Heart left ventricle (tissue), 16 donors: ENCODE measurements around the gene HTR1A. TPM values are rescaled to one million over a fixed set of nuclear protein-coding genes. Genes with fewer than 3 reads are reported as not detected.

ENCODE experiments used
- ATAC-seq, 4 donors: fragments of 200-7000 bp; cut with Tn5 transposase; one replicate each; pipeline ENCODE4 v1.9.1; 2020 to 2022; ENCODE audit warnings: moderate library complexity in 4 of 4, mild to moderate bottlenecking in 3 of 4, moderate number of reproducible peaks in 1 of 4
- DNase-seq, 5 donors: peaks; one replicate each; pipeline ENCODE4 v3.0.0-alpha.2; 2020
- H3K27ac ChIP-seq, 12 donors: fragments of 200-600 bp; sonication (generic) in 4 of 12; one replicate each; pipeline versions ENCODE4 v1.5.0 to v1.8.0; 2016 to 2022; ENCODE audit warnings: mild to moderate bottlenecking in 2 of 12
- H3K27me3 ChIP-seq, 9 donors: fragments of 200-600 bp; sonication (generic) in 2 of 9; one replicate each; pipeline versions ENCODE4 v1.5.1 to v1.8.0; 2016 to 2022; ENCODE audit warnings: mild to moderate bottlenecking in 3 of 9
- H3K36me3 ChIP-seq, 9 donors: fragments of 200-600 bp; sonication (generic) in 2 of 9; one replicate each; pipeline versions ENCODE4 v1.5.0 to v1.8.0; 2018 to 2022; ENCODE audit warnings: mild to moderate bottlenecking in 2 of 9
- H3K4me1 ChIP-seq, 12 donors: fragments of 200-600 bp; sonication (generic) in 4 of 12; one replicate each; pipeline versions ENCODE4 v1.5.0 to v1.8.0; 2016 to 2022; ENCODE audit warnings: mild to moderate bottlenecking in 3 of 12
- H3K4me3 ChIP-seq, 12 donors: fragments of 200-600 bp; sonication (generic) in 4 of 12; one replicate each; pipeline versions ENCODE4 v1.5.0 to v1.8.0; 2017 to 2022; ENCODE audit warnings: mild to moderate bottlenecking in 9 of 12, moderate library complexity in 4 of 12
- H3K9me3 ChIP-seq, 12 donors: fragments of 200-600 bp; sonication (generic) in 4 of 12; one replicate each; pipeline versions ENCODE4 v1.5.0 to v1.8.0; 2016 to 2022; ENCODE audit warnings: mild to moderate bottlenecking in 1 of 12
- CTCF ChIP-seq, 12 donors: fragments of 200-600 bp; sonication (generic) in 4 of 12; IDR thresholded peaks; one replicate each; pipeline versions ENCODE4 v1.5.0 to v1.8.0; 2018 to 2022; ENCODE audit warnings: antibody characterized with exemption in 12 of 12, mild to moderate bottlenecking in 5 of 12
- POLR2A ChIP-seq, 2 donors: fragments of 450-650 bp; IDR thresholded peaks; one replicate each; pipeline ENCODE4 v1.6.1; 2017; ENCODE audit warnings: antibody characterized with exemption in 2 of 2, mild to moderate bottlenecking in 2 of 2, moderate library complexity in 2 of 2
- WGBS, 4 donors: extraction: QIAGEN DNeasy Blood & Tissue Kit in 2 of 4; methylation state at CpG; one replicate each; pipeline versions ENCODE4 v1.1.5 to v1.1.7; 2013 to 2018; 5-methylcytosine and 5-hydroxymethylcytosine counted together
- intact Hi-C, 10 donors: fragments of 100-400 bp; cut with DNase I; formaldehyde crosslinking; loops; one replicate each; pipeline versions ENCODE4 v1.11.1 to v1.14.2; 2022
- polyA plus RNA-seq, 2 donors: library from polyadenylated mRNA; stranded (reverse); fragments of 200-250 nt; gene quantifications; one replicate each; pipeline ENCODE4 v1.2.3, GENCODE V29; 2013
- total RNA-seq, 9 donors: library from RNA; depleted of rRNA in 2 of 9; stranded (reverse); fragments of >200 nt in 2 of 9; fragmentation: NEBNext Ultra II Directional in 3 of 9; extraction: Animal tissue kit (Norgen Biotek cat#: 25700) in 3 of 9; gene quantifications; one replicate each; pipeline versions ENCODE4 v1.1.0 to v1.2.4, GENCODE V29; 2016 to 2023
- donor health status: ischemic (EF 13 %, LVEDD 7.1; RV severe dilation, severe dysfunction).
- donor health status: healthy with polysubstance abuse.
- donor health status: DM: no; HTN: yes; CAD: no.
- donor health status: DM: no; HTN: no; CAD: no.
- donor health status: ischemic (EF 25% LVEDD 6.9; RV normal size, moderate dysfunction).
- donor health status: ischemic (EF 25% LVEDD 5.7; RV mildly dilated, moderate dysfunction).
- donor health status: healthy.
- donor health status: DM: yes; HTN: yes; CAD: no.
- donor health status: ischemic (EF 35%, LVEDD 5.7; RV mildly dilated, moderate dysfunction).
- donor health status: nonischemic (EF 11% LVEDD 7.7; RV severe dilation, severe dysfunction).
- donor health status: DM: yes; HTN: yes; CAD: no.
- donor health status: PGD.
- donor health status: ischemic (EF 29% LVEDD 5.4; RV normal size, mild dysfunction).
- donor health status: nonischemic (EF 23%, LVEDD 6.1; RV moderate dilation, normal function).

Gene HTR1A
- total and polyA plus RNA-seq, 11 donors: not detected

- intact Hi-C loops: no loop called here
- TF ChIP-seq CTCF (IDR thresholded peaks at IDR 0.05) (no peak), POLR2A (IDR thresholded peaks at IDR 0.05) (no peak)
- no peak overlapping the region for H3K27ac ChIP-seq
- ATAC-seq (no peak), DNase-seq (no peak)
- no peaks in the 10 kb centered on the region for H3K36me3 ChIP-seq
- no peak overlapping the region for H3K4me3 ChIP-seq
- peaks cover 18 to 54% (median 42%) of the 10 kb centered on the region in 9 donors for H3K27me3 ChIP-seq
- WGBS, 4 donors: 76 to 83% (median 79%) methylated on average over 2 of the region's 2 CpGs
- H3K4me1 ChIP-seq: no peaks in the 10 kb centered on the region
- H3K9me3 ChIP-seq: no peaks in the 10 kb centered on the region
These were observed 4.6 kb downstream of the HTR1A start for GRCh38 chr5:63957617-63958016.

- DNase-seq (no peak), ATAC-seq (no peak)
- Histone ChIP-seq H3K27ac (no peak overlapping the region), H3K36me3 (no peaks in the 10 kb centered on the region), H3K9me3 (peaks cover 0 to under 1% (median 0%) of the 10 kb centered on the region in 12 donors), H3K4me3 (no peak overlapping the region), H3K4me1 (no peaks in the 10 kb centered on the region), H3K27me3 (peaks cover 0 to 12% (median 0%) of the 10 kb centered on the region in 9 donors)
- intact Hi-C loops: no loop called here
- no peak for TF ChIP-seq CTCF (IDR thresholded peaks at IDR 0.05)
- no peak for TF ChIP-seq POLR2A (IDR thresholded peaks at IDR 0.05)
- WGBS, 4 donors: 85 to 94% (median 90%) methylated on average over 3 of the region's 3 CpGs
These were observed 9.0 kb downstream of the HTR1A start for GRCh38 chr5:63953217-63953616.

GRCh38 chr5:63935103-63935502 is 27.1 kb downstream of the HTR1A start:
- Histone ChIP-seq H3K9me3 (peaks cover 0 to 20% (median 0%) of the 10 kb centered on the region in 12 donors), H3K4me3 (no peak overlapping the region), H3K27me3 (peaks cover 0 to 4% (median 0%) of the 10 kb centered on the region in 9 donors), H3K4me1 (no peaks in the 10 kb centered on the region), H3K27ac (no peak overlapping the region), H3K36me3 (no peaks in the 10 kb centered on the region)
- no peak for DNase-seq
- WGBS, 4 donors: 86 to 100% (median 90%) methylated on average over 1 of the region's 1 CpG
- TF ChIP-seq CTCF (IDR thresholded peaks at IDR 0.05) (no peak), POLR2A (IDR thresholded peaks at IDR 0.05) (no peak)
- intact Hi-C loops: no loop called here
- ATAC-seq: no peak

- TF ChIP-seq CTCF (IDR thresholded peaks at IDR 0.05) (no peak), POLR2A (IDR thresholded peaks at IDR 0.05) (no peak)
- Histone ChIP-seq H3K36me3 (no peaks in the 10 kb centered on the region), H3K27ac (no peak overlapping the region), H3K9me3 (no peaks in the 10 kb centered on the region), H3K27me3 (peaks cover 0 to 4% (median 0%) of the 10 kb centered on the region in 9 donors), H3K4me1 (no peaks in the 10 kb centered on the region), H3K4me3 (no peak overlapping the region)
- ATAC-seq (no peak), DNase-seq (no peak)
- intact Hi-C loops: no loop called here
- WGBS, 4 donors: 64 to 79% (median 76%) methylated on average over 1 of the region's 1 CpG
These were observed 30.4 kb downstream of the HTR1A start for GRCh38 chr5:63931836-63932235.
